A204.1 (cell line): ENCODE data around the gene PCBD2.
"Not testable (repeated sequence)": the region's sequence is repeated elsewhere in the genome, so short reads cannot be mapped to it uniquely, and the experiment has no call there.

Experiments
- FAIRE-seq: peaks from 2 replicates; lab custom pipeline; 2012; peaks lifted over from hg19 to GRCh38; lab: Jason Lieb, UNC

The PCBD2 gene

GRCh38 chr5:134906811-134907210, 1.9 kb downstream of the PCBD2 start:
- no peak for FAIRE-seq

GRCh38 chr5:134910752-134911151, 5.8 kb downstream of the PCBD2 start:
- FAIRE-seq, result not testable (repeated sequence)

GRCh38 chr5:134911285-134912206, 6.6 kb downstream of the PCBD2 start:
- no peak for FAIRE-seq

- no peak for FAIRE-seq
Observed at GRCh38 chr5:134913254-134913653, 8.3 kb downstream of the PCBD2 start.

GRCh38 chr5:134913795-134914194, 8.9 kb downstream of the PCBD2 start:
- FAIRE-seq, result no peak

GRCh38 chr5:134917070-134917815, 12.3 kb downstream of the PCBD2 start:
- no peak for FAIRE-seq

GRCh38 chr5:134918861-134919260, 13.9 kb downstream of the PCBD2 start:
- no peak for FAIRE-seq

- FAIRE-seq, result no peak
Observed at GRCh38 chr5:134920848-134921575, 16.1 kb downstream of the PCBD2 start.

GRCh38 chr5:134932508-134932907, 27.6 kb downstream of the PCBD2 start:
- no peak for FAIRE-seq

- no peak for FAIRE-seq
Observed at GRCh38 chr5:134934202-134934601, 29.3 kb downstream of the PCBD2 start.

GRCh38 chr5:134935711-134936602, 31.0 kb downstream of the PCBD2 start:
- FAIRE-seq, result no peak

GRCh38 chr5:134937526-134937925, 32.6 kb downstream of the PCBD2 start:
- no peak for FAIRE-seq

GRCh38 chr5:134938030-134938429, 33.1 kb downstream of the PCBD2 start:
- FAIRE-seq, result no peak

GRCh38 chr5:134939500-134939899, 34.6 kb downstream of the PCBD2 start:
- no peak for FAIRE-seq

- FAIRE-seq, result no peak
Observed at GRCh38 chr5:134943547-134943946, 38.6 kb downstream of the PCBD2 start.

GRCh38 chr5:134944630-134945029, 39.7 kb downstream of the PCBD2 start:
- no peak for FAIRE-seq

GRCh38 chr5:134945041-134945440, 40.1 kb downstream of the PCBD2 start:
- no peak for FAIRE-seq

GRCh38 chr5:134948911-134949310, 44.0 kb downstream of the PCBD2 start:
- FAIRE-seq, result no peak

GRCh38 chr5:134949316-134949715, 44.4 kb downstream of the PCBD2 start:
- no peak for FAIRE-seq

- no peak for FAIRE-seq
Observed at GRCh38 chr5:134957920-134958608, 53.1 kb downstream of the PCBD2 start.

GRCh38 chr5:134958755-134959154, 53.8 kb downstream of the PCBD2 start:
- FAIRE-seq, result no peak
